Right atrium auricular region (tissue), 2 donors: ENCODE data around the gene UBAC2. TPM values are rescaled to one million over a fixed set of nuclear protein-coding genes. Genes with fewer than 3 reads are reported as not detected.

ENCODE experiments used
- DNase-seq: peaks from one replicate; pipeline ENCODE4 v3.0.0-alpha.2; 2019; ENCODE audit warnings: low spot score
- H3K27ac ChIP-seq, 2 donors: fragments of 200-600 bp; sonication (generic); 1 replicate in 1 of 2; 2 replicates in 1 of 2; pipeline ENCODE4 v1.5.1; 2016 to 2019
- H3K27me3 ChIP-seq, 2 donors: fragments of 200-600 bp; sonication (generic); one replicate each; pipeline versions ENCODE4 v1.5.1 to v1.6.0; 2017 to 2019
- H3K36me3 ChIP-seq: fragments of 200-600 bp; sonication (generic); one replicate; pipeline ENCODE4 v1.5.1; 2016
- H3K4me1 ChIP-seq, 2 donors: fragments of 200-600 bp; sonication (generic); one replicate each; pipeline versions ENCODE4 v1.5.1 to v1.6.0; 2017 to 2019
- H3K4me3 ChIP-seq, 2 donors: fragments of 200-600 bp; sonication (generic); 1 replicate in 1 of 2; 2 replicates in 1 of 2; pipeline ENCODE4 v1.5.1; 2017 to 2019; ENCODE audit warnings: mild to moderate bottlenecking in 1 of 2, moderate library complexity in 1 of 2
- H3K9me3 ChIP-seq, 2 donors: fragments of 200-600 bp; sonication (generic); one replicate each; pipeline ENCODE4 v1.5.1; 2019
- total RNA-seq, 2 donors: library from RNA; depleted of rRNA; stranded (reverse); fragments of >200 nt; gene quantifications; one replicate each; pipeline ENCODE4 v1.1.0, GENCODE V29; 2016
- TF ChIP-seq, protein P1 (sequence below), 2 donors: fragments of 200-600 bp; sonication (generic); IDR thresholded peaks; one replicate each; pipeline ENCODE4 v1.5.1; 2019; ENCODE audit warnings: antibody characterized with exemption in 2 of 2

UBAC2 gene
- total RNA-seq, 2 donors from 2014 or later = 47.5 to 50.7 TPM

DNA sequence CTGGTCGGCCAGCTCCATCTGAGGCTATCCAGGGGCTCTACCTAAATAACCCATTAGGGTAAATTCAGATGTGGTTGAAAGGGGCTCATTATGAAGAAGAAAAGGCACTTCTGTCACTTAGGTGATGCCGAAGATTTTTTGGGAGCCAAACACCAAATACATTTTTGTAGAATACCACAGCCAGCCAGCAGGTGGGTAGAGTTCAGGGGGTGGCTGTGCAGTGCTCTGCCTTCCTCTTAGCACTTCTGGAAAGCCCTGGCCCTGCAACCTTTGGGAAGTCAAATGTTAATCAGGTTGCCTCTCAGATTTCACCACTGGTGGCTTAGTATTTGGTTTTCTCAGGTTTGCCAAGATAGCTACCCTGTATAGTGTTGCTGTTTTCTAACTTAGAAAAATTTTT, 76.1 kb downstream of the UBAC2 start:
- H3K4me3 ChIP-seq = no peak overlapping the region
- H3K9me3 ChIP-seq = peaks cover 0 to 8% of the 10 kb centered on the region in 2 donors
- H3K27me3 ChIP-seq = no peaks in the 10 kb centered on the region
- H3K4me1 ChIP-seq = peaks cover 0 to 8% of the 10 kb centered on the region in 2 donors
- no peak overlapping the region for H3K27ac ChIP-seq
- TF ChIP-seq, protein P1, sequence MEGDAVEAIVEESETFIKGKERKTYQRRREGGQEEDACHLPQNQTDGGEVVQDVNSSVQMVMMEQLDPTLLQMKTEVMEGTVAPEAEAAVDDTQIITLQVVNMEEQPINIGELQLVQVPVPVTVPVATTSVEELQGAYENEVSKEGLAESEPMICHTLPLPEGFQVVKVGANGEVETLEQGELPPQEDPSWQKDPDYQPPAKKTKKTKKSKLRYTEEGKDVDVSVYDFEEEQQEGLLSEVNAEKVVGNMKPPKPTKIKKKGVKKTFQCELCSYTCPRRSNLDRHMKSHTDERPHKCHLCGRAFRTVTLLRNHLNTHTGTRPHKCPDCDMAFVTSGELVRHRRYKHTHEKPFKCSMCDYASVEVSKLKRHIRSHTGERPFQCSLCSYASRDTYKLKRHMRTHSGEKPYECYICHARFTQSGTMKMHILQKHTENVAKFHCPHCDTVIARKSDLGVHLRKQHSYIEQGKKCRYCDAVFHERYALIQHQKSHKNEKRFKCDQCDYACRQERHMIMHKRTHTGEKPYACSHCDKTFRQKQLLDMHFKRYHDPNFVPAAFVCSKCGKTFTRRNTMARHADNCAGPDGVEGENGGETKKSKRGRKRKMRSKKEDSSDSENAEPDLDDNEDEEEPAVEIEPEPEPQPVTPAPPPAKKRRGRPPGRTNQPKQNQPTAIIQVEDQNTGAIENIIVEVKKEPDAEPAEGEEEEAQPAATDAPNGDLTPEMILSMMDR (IDR thresholded peaks at IDR 0.05) = no peak
- no peak for DNase-seq
- no peaks in the 10 kb centered on the region for H3K36me3 ChIP-seq

DNA sequence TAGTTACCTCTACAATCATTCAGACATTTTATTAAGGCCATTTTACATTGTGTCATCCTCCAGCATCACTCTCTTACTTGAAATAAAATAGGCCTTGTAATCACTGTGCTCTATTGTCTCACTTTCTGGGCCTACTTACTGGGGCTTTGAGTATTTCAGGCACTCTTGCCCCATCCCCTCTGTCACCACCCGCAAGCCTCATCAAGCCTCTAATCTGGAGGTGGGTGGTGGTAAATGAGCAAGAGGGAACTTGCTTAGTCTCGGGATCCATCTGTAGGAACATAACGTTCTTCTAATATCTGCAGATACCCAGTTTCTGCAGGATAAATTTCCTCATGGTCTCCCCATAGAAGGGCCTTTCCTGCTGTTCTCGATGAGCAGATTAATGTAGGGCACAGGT, 77.0 kb downstream of the UBAC2 start:
- TF ChIP-seq, protein P1 (IDR thresholded peaks at IDR 0.05) = no peak
- no peaks in the 10 kb centered on the region for H3K36me3 ChIP-seq
- H3K27me3 ChIP-seq = no peaks in the 10 kb centered on the region
- no peak overlapping the region for H3K27ac ChIP-seq
- no peak for DNase-seq
- H3K9me3 ChIP-seq = peaks cover 0 to 1% of the 10 kb centered on the region in 2 donors
- H3K4me1 ChIP-seq = peaks cover 0 to 18% of the 10 kb centered on the region in 2 donors
- no peak overlapping the region for H3K4me3 ChIP-seq

DNA sequence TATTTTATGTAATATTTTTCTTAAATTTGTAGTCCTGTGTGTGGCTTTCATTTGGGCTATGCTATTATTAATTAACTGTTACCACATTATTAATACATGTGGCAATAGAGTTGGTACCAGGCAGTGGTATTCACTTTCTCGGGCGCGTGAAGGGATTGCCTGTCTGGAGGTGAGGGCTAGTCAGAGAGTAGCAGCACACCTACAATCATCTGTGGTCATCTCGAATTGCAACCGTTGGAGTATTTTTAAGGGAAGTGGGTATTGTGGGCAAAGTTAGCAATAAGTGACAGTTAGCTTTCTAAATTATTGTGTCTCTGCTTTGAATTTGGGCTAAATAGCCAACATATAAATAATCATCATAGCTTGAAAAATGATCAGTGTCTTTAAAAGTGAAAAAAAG, 77.5 kb downstream of the UBAC2 start:
- Histone ChIP-seq H3K36me3 (no peaks in the 10 kb centered on the region), H3K27me3 (no peaks in the 10 kb centered on the region), H3K4me1 (peaks cover 0 to 23% of the 10 kb centered on the region in 2 donors), H3K9me3 (no peaks in the 10 kb centered on the region), H3K4me3 (no peak overlapping the region), H3K27ac (no peak overlapping the region)
- TF ChIP-seq, protein P1 (IDR thresholded peaks at IDR 0.05) = no peak
- DNase-seq = no peak

DNA sequence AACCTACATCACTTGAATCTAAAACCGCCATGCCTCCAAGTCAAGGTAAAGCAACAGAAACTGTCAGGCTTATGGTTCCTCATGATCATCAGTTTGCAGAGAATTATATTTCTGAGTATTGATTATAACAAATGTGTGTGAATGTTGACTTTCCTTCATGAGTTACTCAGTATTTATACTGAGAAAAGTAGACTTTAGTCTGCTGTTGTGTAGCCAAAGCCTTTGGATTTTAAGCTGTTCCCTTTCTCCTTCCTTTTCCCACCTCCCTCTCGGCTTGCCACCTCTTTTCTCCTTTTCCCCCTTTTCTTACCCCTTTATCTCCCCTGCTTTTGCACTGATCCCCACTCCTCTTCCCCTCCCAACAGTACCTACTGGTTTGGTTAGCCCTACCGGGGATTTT, 78.2 kb downstream of the UBAC2 start:
- Histone ChIP-seq H3K27ac (no peak overlapping the region), H3K36me3 (no peaks in the 10 kb centered on the region), H3K4me1 (peaks cover 0 to 26% of the 10 kb centered on the region in 2 donors), H3K9me3 (no peaks in the 10 kb centered on the region), H3K4me3 (no peak overlapping the region), H3K27me3 (no peaks in the 10 kb centered on the region)
- no peak for DNase-seq
- TF ChIP-seq, protein P1 (IDR thresholded peaks at IDR 0.05) = no peak

DNA sequence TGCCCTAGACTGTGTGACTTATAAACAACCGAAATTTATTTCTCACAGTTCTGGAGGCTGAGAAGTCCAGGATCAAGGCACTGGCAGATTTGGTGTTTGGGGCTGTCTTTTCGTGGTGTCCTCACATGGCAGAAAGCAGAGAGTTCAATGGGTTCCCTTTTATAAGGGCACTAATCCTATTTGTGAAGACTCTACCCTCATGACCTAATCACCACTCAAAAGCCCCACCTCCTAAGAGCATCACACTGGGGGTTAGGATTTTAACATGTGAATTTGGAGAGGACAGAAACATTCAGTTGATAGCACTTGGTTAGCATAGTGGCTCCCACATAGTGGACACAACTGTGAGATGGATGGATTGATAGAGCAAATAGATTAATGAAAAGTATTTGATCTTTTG, 79.0 kb downstream of the UBAC2 start:
- no peaks in the 10 kb centered on the region for H3K27me3 ChIP-seq
- H3K27ac ChIP-seq = no peak overlapping the region
- DNase-seq = no peak
- TF ChIP-seq, protein P1 (IDR thresholded peaks at IDR 0.05) = no peak
- peaks cover 0 to 33% of the 10 kb centered on the region in 2 donors for H3K4me1 ChIP-seq
- no peaks in the 10 kb centered on the region for H3K36me3 ChIP-seq
- no peaks in the 10 kb centered on the region for H3K9me3 ChIP-seq
- H3K4me3 ChIP-seq = no peak overlapping the region

DNA sequence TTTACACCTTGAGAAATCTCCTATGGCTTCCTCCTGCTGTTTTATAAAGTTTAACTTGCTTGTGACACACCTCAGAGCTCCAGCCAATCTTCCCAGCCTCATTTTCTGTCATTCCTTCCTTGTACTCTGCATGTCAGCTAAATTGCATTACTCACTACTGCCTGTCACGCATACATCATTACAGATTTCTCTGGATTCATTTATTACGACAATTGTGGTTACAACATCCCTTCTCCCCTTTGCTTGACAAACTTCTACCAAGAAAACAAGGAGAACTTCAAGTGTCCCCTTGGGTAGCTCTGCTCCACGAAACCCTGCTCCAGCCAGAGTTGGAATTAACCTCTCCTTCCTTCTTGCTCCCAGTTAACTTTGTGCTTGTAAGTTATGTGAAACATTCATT, 79.5 kb downstream of the UBAC2 start:
- Histone ChIP-seq H3K27ac (peak overlapping the region; percentile 8 to 10), H3K4me1 (peaks cover 0 to 28% of the 10 kb centered on the region in 2 donors), H3K36me3 (no peaks in the 10 kb centered on the region), H3K27me3 (no peaks in the 10 kb centered on the region), H3K9me3 (no peaks in the 10 kb centered on the region), H3K4me3 (no peak overlapping the region)
- no peak for DNase-seq
- TF ChIP-seq, protein P1 (IDR thresholded peaks at IDR 0.05) = no peak
